ENCODE data around the gene ABCD1.
A peak's percentile ranks its signal among the peaks of the same experiment; 100 is the strongest.

The ABCD1 gene

GRCh38 chrX:153786669-153787068, 62.0 kb downstream of the ABCD1 start (continued):
- no peak for TF ChIP-seq ZNF398 (tag by site-specific recombination; IDR thresholded peaks at IDR 0.05)
- TF ChIP-seq, protein P1, sequence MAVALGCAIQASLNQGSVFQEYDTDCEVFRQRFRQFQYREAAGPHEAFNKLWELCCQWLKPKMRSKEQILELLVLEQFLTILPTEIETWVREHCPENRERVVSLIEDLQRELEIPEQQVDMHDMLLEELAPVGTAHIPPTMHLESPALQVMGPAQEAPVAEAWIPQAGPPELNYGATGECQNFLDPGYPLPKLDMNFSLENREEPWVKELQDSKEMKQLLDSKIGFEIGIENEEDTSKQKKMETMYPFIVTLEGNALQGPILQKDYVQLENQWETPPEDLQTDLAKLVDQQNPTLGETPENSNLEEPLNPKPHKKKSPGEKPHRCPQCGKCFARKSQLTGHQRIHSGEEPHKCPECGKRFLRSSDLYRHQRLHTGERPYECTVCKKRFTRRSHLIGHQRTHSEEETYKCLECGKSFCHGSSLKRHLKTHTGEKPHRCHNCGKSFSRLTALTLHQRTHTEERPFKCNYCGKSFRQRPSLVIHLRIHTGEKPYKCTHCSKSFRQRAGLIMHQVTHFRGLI (tag by site-specific recombination; IDR thresholded peaks at IDR 0.05) = no peak
- TF ChIP-seq ZNF544 (tag by site-specific recombination; IDR thresholded peaks at IDR 0.05) = no peak
- TF ChIP-seq GLIS1 (tag by site-specific recombination; IDR thresholded peaks at IDR 0.05) = no peak

DNA sequence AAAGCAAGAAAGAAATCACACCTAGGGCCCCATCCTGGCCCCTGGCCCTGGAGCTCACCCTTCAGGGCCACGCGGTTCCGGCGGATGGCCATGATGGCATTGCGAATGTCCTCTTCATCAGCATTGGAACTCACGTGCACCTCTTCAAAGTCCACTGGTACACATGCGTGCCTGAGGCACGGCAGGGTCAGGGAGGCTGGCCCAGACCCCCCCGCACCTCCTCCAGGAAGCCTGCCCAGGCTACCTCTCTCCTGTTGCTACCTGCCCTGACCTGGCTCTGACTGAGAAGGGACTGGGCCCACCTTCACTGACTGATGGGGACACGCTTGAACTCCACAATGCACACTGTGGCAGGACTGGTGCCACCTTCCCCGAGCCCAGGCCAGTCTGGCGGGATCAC, 65.0 kb downstream of the ABCD1 start:
- ChIA-PET POLR2A (no interaction called here), CTCF (no interaction called here)
- Histone ChIP-seq H3K4me3 (ENCODE audit: low read depth, low read length) (no peak overlapping the region), H3K27ac (ENCODE audit: extremely low read depth, low read depth, low read length) (no peak overlapping the region), H3K36me3 (ENCODE audit: control insufficient read depth in 2 of 2, insufficient read depth in 1 of 2, low read length in 2 of 2) (peaks cover 0 to 63% of the 10 kb centered on the region in 2 experiments; a peak in 1 of 3 replicates), H3K9me3 (ENCODE audit: control insufficient read depth, insufficient read depth, low read depth, low read length) (no peaks in the 10 kb centered on the region), H3K4me1 (ENCODE audit: control insufficient read depth, insufficient read depth, low read length) (no peaks in the 10 kb centered on the region)
- TF ChIP-seq ZNF585B (tag by site-specific recombination; IDR thresholded peaks at IDR 0.05) (no peak), ZNF157 (tag by site-specific recombination; IDR thresholded peaks at IDR 0.05) (no peak), ZNF140 (tag by site-specific recombination; IDR thresholded peaks at IDR 0.05) (no peak), ZNF677 (tag by site-specific recombination; IDR thresholded peaks at IDR 0.05) (no peak), ZNF654 (tag by site-specific recombination; IDR thresholded peaks at IDR 0.05; ENCODE audit: low read depth) (no peak), ZNF610 (tag by site-specific recombination; IDR thresholded peaks at IDR 0.05; ENCODE audit: borderline replicate concordance) (no peak), ZNF341 (tag by site-specific recombination; IDR thresholded peaks at IDR 0.05; ENCODE audit: low read depth) (no peak), ZNF324 (tag by site-specific recombination; IDR thresholded peaks at IDR 0.05) (no peak)
- TF ChIP-seq, protein P2, sequence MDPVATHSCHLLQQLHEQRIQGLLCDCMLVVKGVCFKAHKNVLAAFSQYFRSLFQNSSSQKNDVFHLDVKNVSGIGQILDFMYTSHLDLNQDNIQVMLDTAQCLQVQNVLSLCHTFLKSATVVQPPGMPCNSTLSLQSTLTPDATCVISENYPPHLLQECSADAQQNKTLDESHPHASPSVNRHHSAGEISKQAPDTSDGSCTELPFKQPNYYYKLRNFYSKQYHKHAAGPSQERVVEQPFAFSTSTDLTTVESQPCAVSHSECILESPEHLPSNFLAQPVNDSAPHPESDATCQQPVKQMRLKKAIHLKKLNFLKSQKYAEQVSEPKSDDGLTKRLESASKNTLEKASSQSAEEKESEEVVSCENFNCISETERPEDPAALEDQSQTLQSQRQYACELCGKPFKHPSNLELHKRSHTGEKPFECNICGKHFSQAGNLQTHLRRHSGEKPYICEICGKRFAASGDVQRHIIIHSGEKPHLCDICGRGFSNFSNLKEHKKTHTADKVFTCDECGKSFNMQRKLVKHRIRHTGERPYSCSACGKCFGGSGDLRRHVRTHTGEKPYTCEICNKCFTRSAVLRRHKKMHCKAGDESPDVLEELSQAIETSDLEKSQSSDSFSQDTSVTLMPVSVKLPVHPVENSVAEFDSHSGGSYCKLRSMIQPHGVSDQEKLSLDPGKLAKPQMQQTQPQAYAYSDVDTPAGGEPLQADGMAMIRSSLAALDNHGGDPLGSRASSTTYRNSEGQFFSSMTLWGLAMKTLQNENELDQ (tag by site-specific recombination; IDR thresholded peaks at IDR 0.05; ENCODE audit: low read depth) = no peak

GRCh38 chrX:153791104-153791852, 66.6 kb downstream of the ABCD1 start:
- ChIA-PET POLR2A (interaction anchor here (1.5 kb wide), 1 partner anchor 9 kb away, joined by 4 read pairs; no protein-coding TSS in a partner anchor), CTCF (interaction anchor here (1.0 to 1.4 kb wide), 2 partner anchors 24 to 156 kb away, joined by 3 to 4 read pairs; no protein-coding TSS in a partner anchor)
- Histone ChIP-seq H3K4me1 (ENCODE audit: control insufficient read depth, insufficient read depth, low read length) (no peaks in the 10 kb centered on the region), H3K27ac (ENCODE audit: extremely low read depth, low read depth, low read length) (peak overlapping the region; percentile 30; the same call in 1 of the 2 replicates), H3K9me3 (ENCODE audit: control insufficient read depth, insufficient read depth, low read depth, low read length) (no peaks in the 10 kb centered on the region), H3K36me3 (ENCODE audit: control insufficient read depth in 2 of 2, insufficient read depth in 1 of 2, low read length in 2 of 2) (peaks cover 0 to 57% of the 10 kb centered on the region in 2 experiments; a peak in 1 of 3 replicates), H3K4me3 (ENCODE audit: low read depth, low read length) (no peak overlapping the region)
- TF ChIP-seq TCF7L2 (IDR thresholded peaks at IDR 0.05; ENCODE audit: borderline replicate concordance, low read depth, low read length) = peak; percentile 43; the same call in 1 of the 2 replicates
- peak; percentile 46; the same call in 1 of the 2 replicates for TF ChIP-seq OSR2 (tag by site-specific recombination; IDR thresholded peaks at IDR 0.05)
- TF ChIP-seq, protein P3, sequence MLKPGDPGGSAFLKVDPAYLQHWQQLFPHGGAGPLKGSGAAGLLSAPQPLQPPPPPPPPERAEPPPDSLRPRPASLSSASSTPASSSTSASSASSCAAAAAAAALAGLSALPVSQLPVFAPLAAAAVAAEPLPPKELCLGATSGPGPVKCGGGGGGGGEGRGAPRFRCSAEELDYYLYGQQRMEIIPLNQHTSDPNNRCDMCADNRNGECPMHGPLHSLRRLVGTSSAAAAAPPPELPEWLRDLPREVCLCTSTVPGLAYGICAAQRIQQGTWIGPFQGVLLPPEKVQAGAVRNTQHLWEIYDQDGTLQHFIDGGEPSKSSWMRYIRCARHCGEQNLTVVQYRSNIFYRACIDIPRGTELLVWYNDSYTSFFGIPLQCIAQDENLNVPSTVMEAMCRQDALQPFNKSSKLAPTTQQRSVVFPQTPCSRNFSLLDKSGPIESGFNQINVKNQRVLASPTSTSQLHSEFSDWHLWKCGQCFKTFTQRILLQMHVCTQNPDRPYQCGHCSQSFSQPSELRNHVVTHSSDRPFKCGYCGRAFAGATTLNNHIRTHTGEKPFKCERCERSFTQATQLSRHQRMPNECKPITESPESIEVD (tag by site-specific recombination; IDR thresholded peaks at IDR 0.05) = peak; percentile 52; the same call in 1 of the 2 replicates
- TF ChIP-seq ZIC2 (tag by site-specific recombination; IDR thresholded peaks at IDR 0.05) = peak; percentile 74
- no peak for TF ChIP-seq ZNF433 (tag by site-specific recombination; IDR thresholded peaks at IDR 0.05; ENCODE audit: low read depth)
- TF ChIP-seq TRIM28 (IDR thresholded peaks at IDR 0.05; ENCODE audit: borderline replicate concordance, low read length) = 0 out of 2 replicates have a peak, but pooled peaks have one; percentile 18

Data from HEK293 (cell line).